GM18873 (cell line): ENCODE results near the gene RBSN.
A peak's percentile ranks its signal among the peaks of the same experiment; 100 is the strongest.

Experiments
- ATAC-seq: cut with Tn5 transposase; IDR thresholded peaks from one replicate; pipeline ENCODE4 v1.9.1; 2021; ENCODE audit warnings: mild to moderate bottlenecking, moderate library complexity, moderate number of reproducible peaks; ENCODE audit not compliant: unreplicated experiment, low FRiP score

RBSN gene

GRCh38 chr3:15102256-15102655 is 3.3 kb upstream of the RBSN start:
- ATAC-seq: no peak

GRCh38 chr3:15099364-15100098 is 583 bp upstream of the RBSN start:
- peak; percentile 11 for ATAC-seq

GRCh38 chr3:15097891-15098290 is 1.1 kb downstream of the RBSN start:
- no peak for ATAC-seq

- ATAC-seq: no peak
Measured at GRCh38 chr3:15096046-15096445, 2.9 kb downstream of the RBSN start.

GRCh38 chr3:15094187-15094875 is 4.6 kb downstream of the RBSN start:
- ATAC-seq: no peak

GRCh38 chr3:15092686-15093085 is 6.3 kb downstream of the RBSN start:
- no peak for ATAC-seq

- ATAC-seq: no peak
Measured at GRCh38 chr3:15091575-15091974, 7.4 kb downstream of the RBSN start.

- no peak for ATAC-seq
Measured at GRCh38 chr3:15089201-15089600, 9.7 kb downstream of the RBSN start.

- no peak for ATAC-seq
Measured at GRCh38 chr3:15086699-15087098, 12.2 kb downstream of the RBSN start.

GRCh38 chr3:15086263-15086662 is 12.7 kb downstream of the RBSN start:
- no peak for ATAC-seq

- ATAC-seq: no peak
Measured at GRCh38 chr3:15083252-15083651, 15.7 kb downstream of the RBSN start.

GRCh38 chr3:15081960-15082664 is 16.8 kb downstream of the RBSN start:
- no peak for ATAC-seq

GRCh38 chr3:15079091-15079490 is 19.9 kb downstream of the RBSN start:
- no peak for ATAC-seq

- no peak for ATAC-seq
Measured at GRCh38 chr3:15074500-15074899, 24.4 kb downstream of the RBSN start.

- no peak for ATAC-seq
Measured at GRCh38 chr3:15071699-15072098, 27.2 kb downstream of the RBSN start.

GRCh38 chr3:15069441-15069840 is 29.5 kb downstream of the RBSN start:
- no peak for ATAC-seq

- ATAC-seq: no peak
Measured at GRCh38 chr3:15066467-15066866, 32.5 kb downstream of the RBSN start.

- no peak for ATAC-seq
Measured at GRCh38 chr3:15065550-15066007, 33.4 kb downstream of the RBSN start.

- ATAC-seq: peak; percentile 90
Measured at GRCh38 chr3:15064835-15065549, 34.0 kb downstream of the RBSN start, which contains the start of gene MRPS25. MRPS25 (minus strand) TSS chr3:15065315; CDS start chr3:15065194, 121 bp downstream.

- peak; percentile 15 for ATAC-seq
Measured at GRCh38 chr3:15064299-15064834, 34.6 kb downstream of the RBSN start.
